Pancreas (tissue), 10 donors: ENCODE data around the gene NUPR1. TPM values are rescaled to one million over a fixed set of nuclear protein-coding genes. Genes with fewer than 3 reads are reported as not detected.

Experiments used
- ATAC-seq, 4 donors: fragments of 200-7000 bp; cut with Tn5 transposase; one replicate each; pipeline versions ENCODE4 v1.8.0 to v1.9.1; 2020; ENCODE audit warnings: mild to moderate bottlenecking in 4 of 4, moderate library complexity in 4 of 4
- DNase-seq, 6 donors: peaks; one replicate each; pipeline ENCODE4 v3.0.0-alpha.2; 2020
- FAIRE-seq: peaks from 2 replicates; lab custom pipeline; 2012; peaks lifted over from hg19 to GRCh38; lab: Jason Lieb, UNC
- H3K27ac ChIP-seq, 4 donors: fragments of 200-600 bp; sonication (generic); 1 replicate in 3 of 4; 2 replicates in 1 of 4; pipeline versions ENCODE4 v1.5.0 to v1.8.0; 2020
- H3K27me3 ChIP-seq, 4 donors: fragments of 200-600 bp; one replicate each; pipeline ENCODE4 v1.8.0; 2021
- H3K36me3 ChIP-seq, 3 donors: fragments of 200-600 bp; sonication (generic) in 1 of 3; one replicate each; pipeline versions ENCODE4 v1.5.0 to v1.8.0; 2020 to 2021
- H3K4me1 ChIP-seq, 3 donors: fragments of 200-600 bp; one replicate each; pipeline ENCODE4 v1.8.0; 2021
- H3K4me3 ChIP-seq, 4 donors: fragments of 200-600 bp; sonication (generic) in 2 of 4; one replicate each; pipeline versions ENCODE4 v1.5.0 to v1.8.0; 2020 to 2021
- H3K9me3 ChIP-seq, 4 donors: fragments of 200-600 bp; one replicate each; pipeline ENCODE4 v1.8.0; 2021
- WGBS, 2 donors: extraction: QIAGEN DNeasy Blood & Tissue Kit; methylation state at CpG; one replicate each; pipeline ENCODE4 v1.1.7; 2013; 5-methylcytosine and 5-hydroxymethylcytosine counted together
- intact Hi-C, 3 donors: fragments of 100-400 bp; cut with DNase I; formaldehyde crosslinking; loops; one replicate each; pipeline versions ENCODE4 v1.11.1 to v1.14.2; 2022
- polyA plus RNA-seq, 2 donors: library from polyadenylated mRNA; stranded (reverse); fragments of 200-250 nt; gene quantifications; one replicate each; pipeline ENCODE4 v1.2.3, GENCODE V29; 2013
- total RNA-seq, 6 donors: library from RNA; stranded (reverse); fragmentation: NEBNext Ultra II Directional in 4 of 6; extraction: Animal tissue kit (Norgen Biotek cat#: 25700) in 4 of 6; gene quantifications; one replicate each; pipeline versions ENCODE4 v1.2.1 to v1.2.4, GENCODE V29; 2021 to 2023
- TF ChIP-seq, protein P1 (sequence below), 4 donors: fragments of 200-600 bp; sonication (generic) in 3 of 4; IDR thresholded peaks; one replicate each; pipeline versions ENCODE4 v1.5.0 to v1.8.0; 2021; ENCODE audit warnings: antibody characterized with exemption in 4 of 4
- donor health status: healthy with polysubstance abuse.
- donor health status: DM: no; HTN: no; CAD: no; lungs with moderate emphysema.
- donor health status: DM: no; HTN: no; CAD: no.
- donor health status: control.
- donor health status: control.
- donor health status: Bipolar disorder and iron deficiency.
- donor health status: DM: yes; HTN: yes; CAD: no.
- donor health status: DM: no; HTN: no; CAD: no.
- donor health status: DM: no; HTN: no; CAD: no.
- donor health status: DM: yes; HTN: yes; CAD: no.

The NUPR1 gene
- total and polyA plus RNA-seq, 8 donors, result 28.9 to 303 (median 128) TPM

DNA sequence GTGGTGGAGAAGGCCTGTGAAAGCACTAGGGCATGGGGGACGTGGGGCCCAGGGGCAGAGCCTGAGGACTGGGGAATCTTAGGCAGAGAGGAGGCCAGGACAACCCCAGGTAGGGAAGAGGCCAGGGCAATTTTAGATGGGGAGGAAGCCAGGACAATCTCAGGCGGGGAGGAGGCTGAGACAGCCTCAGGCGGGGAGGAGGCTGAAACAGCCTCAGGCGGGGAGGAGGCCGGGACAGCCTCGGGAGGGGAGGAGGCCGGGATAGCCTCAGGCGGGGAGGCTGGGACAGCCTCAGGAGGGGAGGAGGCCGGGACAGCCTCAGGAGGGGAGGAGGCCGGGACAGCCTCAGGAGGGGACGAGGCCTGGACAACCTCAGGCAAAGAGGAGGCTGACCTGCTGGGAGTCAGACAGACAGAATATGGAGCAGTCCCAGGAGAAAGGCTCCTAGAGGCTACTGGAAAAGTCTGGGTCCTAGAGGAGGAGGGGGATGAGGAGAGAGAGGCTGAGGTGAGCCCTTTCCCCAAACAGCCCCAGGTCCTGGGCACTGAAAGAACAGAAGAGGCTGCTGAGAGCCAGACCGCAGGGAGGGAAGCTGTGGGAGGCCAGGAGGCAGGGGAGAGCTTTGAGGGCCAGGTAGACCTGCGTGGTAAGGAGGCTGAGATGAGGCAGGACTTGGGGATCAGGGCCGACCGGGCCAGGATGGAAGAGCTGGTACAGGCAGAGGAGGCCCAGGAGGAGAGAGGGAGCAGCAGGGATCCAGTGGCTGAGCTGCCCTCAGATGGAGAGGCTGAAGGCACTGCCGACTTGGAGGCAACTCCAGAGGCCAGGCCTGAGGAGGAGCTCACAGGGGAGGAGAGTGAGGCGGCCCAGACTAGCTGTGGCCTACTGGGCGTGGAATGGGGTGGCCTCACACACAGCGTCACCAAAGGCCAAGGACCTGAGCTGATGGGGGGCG is 42.7 kb downstream of the NUPR1 start:
- no peak for ATAC-seq
- Histone ChIP-seq H3K9me3 (no peaks in the 10 kb centered on the region), H3K4me3 (no peak overlapping the region), H3K27ac (no peak overlapping the region), H3K36me3 (no peaks in the 10 kb centered on the region), H3K27me3 (no peaks in the 10 kb centered on the region), H3K4me1 (peaks cover 0 to 6% (median 0%) of the 10 kb centered on the region in 3 donors)
- WGBS, 2 donors, result 78 to 86% methylated on average over 19 to 20 of the region's 20 CpGs
- no peak for FAIRE-seq
- TF ChIP-seq, protein P1, sequence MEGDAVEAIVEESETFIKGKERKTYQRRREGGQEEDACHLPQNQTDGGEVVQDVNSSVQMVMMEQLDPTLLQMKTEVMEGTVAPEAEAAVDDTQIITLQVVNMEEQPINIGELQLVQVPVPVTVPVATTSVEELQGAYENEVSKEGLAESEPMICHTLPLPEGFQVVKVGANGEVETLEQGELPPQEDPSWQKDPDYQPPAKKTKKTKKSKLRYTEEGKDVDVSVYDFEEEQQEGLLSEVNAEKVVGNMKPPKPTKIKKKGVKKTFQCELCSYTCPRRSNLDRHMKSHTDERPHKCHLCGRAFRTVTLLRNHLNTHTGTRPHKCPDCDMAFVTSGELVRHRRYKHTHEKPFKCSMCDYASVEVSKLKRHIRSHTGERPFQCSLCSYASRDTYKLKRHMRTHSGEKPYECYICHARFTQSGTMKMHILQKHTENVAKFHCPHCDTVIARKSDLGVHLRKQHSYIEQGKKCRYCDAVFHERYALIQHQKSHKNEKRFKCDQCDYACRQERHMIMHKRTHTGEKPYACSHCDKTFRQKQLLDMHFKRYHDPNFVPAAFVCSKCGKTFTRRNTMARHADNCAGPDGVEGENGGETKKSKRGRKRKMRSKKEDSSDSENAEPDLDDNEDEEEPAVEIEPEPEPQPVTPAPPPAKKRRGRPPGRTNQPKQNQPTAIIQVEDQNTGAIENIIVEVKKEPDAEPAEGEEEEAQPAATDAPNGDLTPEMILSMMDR (IDR thresholded peaks at IDR 0.05), result no peak
- no peak for DNase-seq
- intact Hi-C loops, result no loop called here

DNA sequence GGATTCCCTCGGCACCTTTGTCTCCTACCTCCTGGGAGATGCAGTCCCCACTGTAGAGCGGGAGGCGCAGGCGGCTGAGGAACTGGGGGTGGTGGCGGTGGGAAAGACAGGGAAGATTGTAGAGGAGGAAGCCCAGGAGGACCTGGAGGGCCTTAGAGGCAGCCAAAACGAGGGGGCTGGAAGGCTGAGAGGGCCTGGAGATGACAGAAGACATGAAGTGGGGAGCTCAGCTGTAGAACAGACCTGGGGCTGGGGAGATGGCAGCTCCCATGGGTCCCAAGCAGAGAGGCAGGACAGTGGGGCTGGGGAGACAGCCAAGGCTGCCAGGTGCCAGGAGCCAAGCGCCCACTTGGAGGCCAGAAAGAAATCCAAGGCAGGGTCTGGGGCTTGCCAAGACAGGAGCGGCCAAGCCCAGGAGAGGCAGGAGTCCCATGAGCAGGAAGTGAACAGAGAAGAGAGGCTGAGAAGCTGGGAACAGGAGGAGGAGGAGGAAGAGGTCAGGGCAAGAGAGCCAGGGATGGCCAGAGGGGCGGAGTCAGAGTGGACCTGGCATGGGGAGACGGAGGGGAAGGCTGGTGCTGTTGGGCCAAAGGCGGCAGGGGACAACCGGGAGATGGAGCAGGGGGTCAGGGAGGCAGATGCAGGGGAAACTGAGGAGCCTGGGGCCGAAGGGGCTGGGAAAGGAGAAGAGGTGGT is 43.5 kb downstream of the NUPR1 start:
- WGBS, 2 donors, result 76 to 80% methylated on average over 13 of the region's 13 CpGs
- no peak for DNase-seq
- peak overlapping the region in 1 of 4 donors; percentile 18 for H3K4me3 ChIP-seq
- no peaks in the 10 kb centered on the region for H3K36me3 ChIP-seq
- TF ChIP-seq, protein P1 (IDR thresholded peaks at IDR 0.05), result no peak
- H3K9me3 ChIP-seq, result no peaks in the 10 kb centered on the region
- peak overlapping the region in 2 of 4 donors; percentile 19 to 37 for H3K27ac ChIP-seq
- ATAC-seq, result no peak
- peaks cover 0 to 11% (median 0%) of the 10 kb centered on the region in 3 donors for H3K4me1 ChIP-seq
- H3K27me3 ChIP-seq, result no peaks in the 10 kb centered on the region
- FAIRE-seq, result no peak
- intact Hi-C loops, result no loop called here

DNA sequence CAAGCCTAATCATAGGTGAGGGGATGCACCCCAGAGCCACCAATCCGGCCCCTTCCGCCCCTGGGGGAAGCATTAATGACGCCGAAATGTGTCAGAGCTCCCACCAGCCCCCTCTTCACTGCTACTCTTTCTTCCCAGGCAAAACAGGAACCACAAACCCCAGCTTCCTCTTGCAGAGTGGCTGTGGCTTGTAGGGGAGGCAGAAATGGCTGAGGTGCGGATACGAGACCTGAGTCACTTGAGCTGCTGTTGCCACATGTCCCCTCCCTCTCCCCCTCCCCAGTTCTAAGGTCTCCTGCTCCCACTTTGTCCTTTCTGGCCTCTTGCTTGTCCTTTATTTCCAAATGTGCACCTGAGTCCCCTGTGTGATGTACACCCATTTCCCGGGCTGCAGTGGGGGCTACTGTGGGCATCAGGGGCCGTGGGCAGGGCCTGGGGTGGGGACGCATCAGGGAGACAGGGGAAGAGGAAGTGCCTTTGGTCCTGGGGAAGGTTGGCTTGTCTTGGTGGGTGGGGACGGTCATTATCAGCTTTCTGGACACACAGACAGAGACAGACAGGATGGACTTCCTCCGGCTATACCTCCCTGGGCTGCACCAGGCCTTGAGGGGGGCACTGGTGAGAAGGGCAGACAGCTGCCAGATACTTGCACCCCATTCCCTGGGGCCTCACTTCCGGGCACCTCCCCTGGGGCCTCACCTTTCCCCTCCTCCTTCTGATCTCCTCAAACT is 44.5 kb downstream of the NUPR1 start, which contains the start of gene APOBR:
Gene APOBR, plus strand, starts transcription at position 523 of the 731 bp plus-strand sequence. Its CDS starts 39 bp downstream, at position 562.
- TF ChIP-seq, protein P1 (IDR thresholded peaks at IDR 0.05), result no peak
- H3K4me1 ChIP-seq, result peaks cover 0 to 11% (median 0%) of the 10 kb centered on the region in 3 donors
- ATAC-seq (peak in 2 of 4 donors; percentile 11 to 15), FAIRE-seq (no peak), DNase-seq (peak in 1 of 6 donors; percentile 51)
- H3K4me3 ChIP-seq, result peak within 1 kb of the TSS in 1 of 4 donors; percentile 18
- H3K27me3 ChIP-seq, result no peaks in the 10 kb centered on the region
- WGBS, 2 donors, result 68 to 78% methylated on average over 12 of the region's 12 CpGs
- no peaks in the 10 kb centered on the region for H3K36me3 ChIP-seq
- H3K27ac ChIP-seq, result peak within 1 kb of the TSS in 2 of 4 donors; percentile 19 to 37
- H3K9me3 ChIP-seq, result no peaks in the 10 kb centered on the region
- intact Hi-C loops, result no loop called here

DNA sequence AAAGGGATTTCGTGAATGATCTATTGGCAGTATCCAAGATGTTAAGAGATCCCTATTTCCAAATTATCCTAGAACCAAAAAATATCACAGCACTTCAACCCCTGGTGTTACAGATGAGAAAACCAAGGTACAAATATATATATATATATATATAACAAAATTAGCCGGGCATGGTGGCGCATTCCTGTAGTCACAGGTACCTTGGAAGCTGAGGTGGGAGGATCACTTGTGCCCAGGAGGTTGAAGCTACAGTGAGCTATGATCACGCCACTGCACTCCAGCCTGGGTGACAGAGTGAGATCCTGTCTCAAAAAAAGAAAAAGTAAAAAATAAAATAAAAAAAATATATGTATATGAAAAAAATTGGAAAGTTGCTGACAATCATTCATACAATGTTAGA is 46.3 kb downstream of the NUPR1 start:
- Histone ChIP-seq H3K36me3 (no peaks in the 10 kb centered on the region), H3K9me3 (no peaks in the 10 kb centered on the region), H3K4me1 (peaks cover 0 to 11% (median 0%) of the 10 kb centered on the region in 3 donors), H3K27me3 (no peaks in the 10 kb centered on the region), H3K4me3 (peak overlapping the region in 2 of 4 donors; percentile 88 to 98), H3K27ac (peak overlapping the region; percentile 92 to 98 (median 94))
- no peak for ATAC-seq
- FAIRE-seq, result no peak
- TF ChIP-seq, protein P1 (IDR thresholded peaks at IDR 0.05), result no peak
- 48 to 52% methylated on average over 4 of the region's 4 CpGs for WGBS, 2 donors
- intact Hi-C loops, result no loop called here
- DNase-seq, result no peak
